NCI-H2196 (cell line): ENCODE measurements around the gene GRID2.
"Not testable (repeated sequence)": the region's sequence is repeated elsewhere in the genome, so short reads cannot be mapped to it uniquely, and the experiment has no call there.

ENCODE experiments used
- DNase-seq: peaks from one replicate; lab custom pipeline; 2025; ENCODE audit not compliant: unreplicated experiment; lab: John Stamatoyannopoulos, UW

The GRID2 gene

DNA sequence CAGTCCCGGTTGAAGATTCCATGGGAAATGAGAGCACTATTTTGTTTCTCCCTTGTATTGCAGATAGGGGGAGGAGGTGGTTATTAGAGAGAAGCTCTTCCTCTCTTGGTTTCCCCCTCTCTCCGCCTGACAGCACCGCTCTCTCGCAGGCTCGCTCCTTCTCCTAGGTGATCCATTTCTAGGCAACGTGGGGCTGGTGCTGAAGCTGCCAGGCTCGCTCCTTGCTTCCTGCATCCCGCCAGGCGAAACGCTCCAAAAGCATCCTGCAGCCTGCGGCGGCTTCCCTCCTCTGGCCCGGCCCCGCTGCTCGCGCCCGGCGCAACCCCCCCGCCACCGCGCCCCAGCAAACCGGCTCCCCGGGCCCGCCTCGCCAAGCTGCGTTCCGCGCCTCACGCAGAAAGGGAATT lies at the start of gene GRID2:
Gene GRID2, plus strand, starts transcription at position 346 of the 407 bp plus-strand sequence.
- no peak for DNase-seq

GRCh38 chr4:92253986-92254671 lies 49.6 kb upstream of the GRID2 start:
- no peak for DNase-seq

- no peak for DNase-seq
Observed at GRCh38 chr4:92254767-92255442, 48.9 kb upstream of the GRID2 start.

- no peak for DNase-seq
Observed at GRCh38 chr4:92255920-92256244, 47.9 kb upstream of the GRID2 start.

DNA sequence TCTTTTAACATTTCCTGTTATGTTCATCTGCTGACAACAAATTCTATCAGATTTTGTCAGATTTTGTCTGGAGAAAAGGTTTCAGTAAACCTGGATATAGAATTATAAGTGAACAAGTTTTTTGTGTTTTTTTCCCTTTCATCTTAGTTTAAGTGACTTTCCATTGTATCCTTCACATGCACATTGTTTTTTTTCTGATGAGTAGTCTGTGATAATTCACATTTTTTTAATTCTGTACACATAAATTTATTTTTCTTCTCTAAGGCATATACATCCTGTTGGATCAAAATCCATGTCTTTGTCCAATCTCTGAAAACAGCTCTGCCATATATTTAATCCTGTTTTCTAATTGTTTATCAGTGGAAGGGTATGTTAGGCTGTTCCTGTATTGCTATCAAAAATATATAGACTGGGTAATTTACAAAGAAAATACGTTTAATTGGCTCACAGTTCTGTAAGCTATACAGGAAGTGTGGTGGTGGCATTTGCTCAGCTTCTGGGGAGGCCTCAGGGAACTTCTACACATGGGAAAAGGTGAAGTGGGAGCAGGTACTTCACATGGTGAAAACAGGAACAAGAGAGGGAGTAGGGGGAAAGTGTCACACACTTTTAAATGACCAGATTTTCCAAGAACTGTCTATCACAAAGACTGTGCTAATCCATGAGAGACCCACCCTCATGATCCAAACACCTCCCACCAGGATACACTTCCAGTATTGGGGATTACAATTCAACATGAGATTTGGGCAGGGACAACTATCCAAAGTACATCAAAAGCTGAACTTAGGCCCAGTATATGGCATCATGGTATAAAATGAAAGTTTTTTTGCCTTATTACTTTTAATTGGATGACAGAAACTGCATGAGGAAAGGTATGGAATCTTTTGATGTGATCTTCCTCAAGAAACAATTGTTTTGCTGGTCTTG lies 45.6 kb upstream of the GRID2 start:
- DNase-seq = no peak

GRCh38 chr4:92261256-92261655 lies 42.5 kb upstream of the GRID2 start:
- DNase-seq = no peak

GRCh38 chr4:92262371-92262770 lies 41.4 kb upstream of the GRID2 start:
- DNase-seq = no peak

DNA sequence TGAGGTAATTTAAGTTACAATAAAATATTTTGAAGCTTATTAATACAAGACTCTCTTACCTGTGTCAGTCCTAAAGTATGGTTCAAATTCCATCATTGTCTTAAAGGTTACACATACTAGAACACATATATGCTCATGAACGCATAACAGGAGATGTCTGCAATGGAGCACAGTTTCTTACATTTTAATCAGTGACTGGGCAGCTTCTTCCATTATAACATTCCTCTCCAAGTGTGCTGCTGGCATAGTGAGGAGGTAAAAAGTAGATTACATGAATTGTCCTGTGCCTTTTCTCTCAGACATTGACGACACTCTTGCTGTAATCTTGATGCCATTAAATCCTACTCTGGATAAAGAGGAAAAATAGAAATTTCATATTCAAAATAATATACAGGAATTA lies 40.8 kb upstream of the GRID2 start:
- DNase-seq = no peak

DNA sequence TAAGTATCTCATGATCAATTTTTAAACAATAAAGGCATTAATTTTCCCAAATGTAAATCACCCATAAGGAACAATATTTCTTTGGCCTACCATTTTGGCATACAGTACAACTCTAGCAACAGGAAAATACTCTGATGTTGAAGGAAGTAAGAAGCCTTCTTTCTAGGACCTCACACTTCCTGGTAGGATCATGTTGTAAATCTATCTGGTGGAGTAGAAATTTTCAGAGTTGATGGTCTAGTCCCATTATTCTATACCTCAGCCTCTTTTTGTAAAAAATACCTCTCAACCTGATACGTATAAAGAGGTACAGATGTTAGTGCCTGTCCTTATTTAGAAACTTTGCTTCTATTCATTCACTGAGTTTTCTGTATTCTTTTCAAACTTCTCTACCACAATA lies 40.2 kb upstream of the GRID2 start:
- DNase-seq = no peak

DNA sequence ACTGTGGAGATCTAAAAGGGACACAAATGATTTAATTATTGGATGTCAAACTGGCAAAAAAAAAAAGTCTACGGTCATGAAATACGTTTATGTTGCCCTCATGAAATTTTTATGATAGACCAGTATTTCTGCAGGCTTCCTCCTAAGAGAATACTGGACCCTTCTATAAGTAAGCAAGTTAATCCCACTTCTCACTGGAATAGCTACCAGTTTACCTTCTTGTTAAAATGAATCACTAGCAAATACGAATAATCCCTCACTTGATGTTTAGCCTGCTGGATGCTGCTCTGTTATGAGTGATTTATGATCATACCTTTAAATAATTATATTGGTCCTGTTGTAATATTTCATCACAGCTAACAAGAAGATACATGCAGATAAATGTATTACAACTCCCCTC lies 39.6 kb upstream of the GRID2 start:
- no peak for DNase-seq

DNA sequence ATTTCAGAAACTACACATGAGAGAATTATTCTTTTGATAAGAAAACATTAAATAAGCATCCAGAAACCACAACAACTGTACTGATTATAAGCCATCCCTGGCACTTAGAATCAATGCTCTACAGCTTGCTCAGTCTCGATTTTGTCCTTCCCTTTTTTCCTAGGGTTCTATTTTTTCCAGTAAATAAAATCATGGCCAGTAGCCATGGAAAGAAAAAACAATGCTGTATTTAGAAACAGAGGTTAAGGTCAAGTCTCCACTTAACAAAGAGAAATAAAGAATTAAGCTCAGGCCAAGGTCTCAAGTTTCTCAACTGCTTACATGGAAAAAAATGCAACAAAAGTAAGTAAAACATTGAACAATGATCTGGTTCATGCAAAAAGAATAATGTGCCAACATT lies 38.7 kb upstream of the GRID2 start:
- no peak for DNase-seq

GRCh38 chr4:92265798-92266197 lies 38.0 kb upstream of the GRID2 start:
- no peak for DNase-seq

GRCh38 chr4:92266521-92266920 lies 37.2 kb upstream of the GRID2 start:
- DNase-seq = no peak

GRCh38 chr4:92268642-92269041 lies 35.1 kb upstream of the GRID2 start:
- no peak for DNase-seq

- DNase-seq = no peak
Observed at GRCh38 chr4:92270908-92271307, 32.9 kb upstream of the GRID2 start.

DNA sequence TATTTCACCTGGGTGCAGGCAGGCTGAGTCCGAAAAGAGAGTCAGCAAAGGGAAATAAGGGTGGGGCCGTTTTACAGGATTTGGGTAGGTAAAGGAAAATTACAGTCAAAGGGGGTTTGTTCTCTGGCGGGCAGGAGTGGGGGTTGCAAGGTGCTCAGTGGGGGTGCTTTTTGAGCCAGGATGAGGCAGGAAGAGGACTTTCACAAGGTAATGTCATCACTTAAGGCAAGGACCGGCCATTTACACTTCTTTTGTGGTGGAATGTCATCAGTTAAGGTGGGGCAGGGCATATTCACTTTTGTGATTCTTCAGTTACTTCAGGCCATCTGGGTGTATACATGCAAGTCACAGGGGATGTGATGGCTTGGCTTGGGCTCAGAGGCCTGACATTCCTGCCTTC lies 32.2 kb upstream of the GRID2 start:
- not testable (repeated sequence) for DNase-seq

- not testable (repeated sequence) for DNase-seq
Observed at GRCh38 chr4:92277057-92277881, 26.5 kb upstream of the GRID2 start.

DNA sequence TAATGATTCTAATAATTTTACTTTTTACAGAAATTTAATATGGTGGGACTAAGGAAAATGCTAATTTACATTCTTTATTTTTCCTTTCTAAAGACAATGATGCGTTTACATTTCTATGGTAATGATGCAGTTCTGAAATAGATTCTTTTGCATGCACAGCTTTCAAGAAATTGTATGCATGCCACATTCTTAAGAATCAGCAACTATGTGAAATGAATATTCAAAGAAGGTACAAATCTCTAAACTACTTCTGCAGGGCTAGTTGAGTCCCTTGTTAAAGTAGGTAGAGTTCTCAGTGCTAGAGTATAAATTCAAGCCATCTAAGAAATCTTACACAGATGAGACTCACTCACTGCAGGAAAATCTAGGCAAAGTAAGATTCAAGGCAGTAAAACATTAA lies 24.5 kb upstream of the GRID2 start:
- no peak for DNase-seq

- no peak for DNase-seq
Observed at GRCh38 chr4:92299152-92299551, 4.6 kb upstream of the GRID2 start.

GRCh38 chr4:92304121-92304520 lies 355 bp downstream of the GRID2 start:
- DNase-seq = no peak

- no peak for DNase-seq
Observed at GRCh38 chr4:92304606-92305005, 840 bp downstream of the GRID2 start.
